ENCODE measurements around the gene TEX22.

Gene TEX22, protein sequence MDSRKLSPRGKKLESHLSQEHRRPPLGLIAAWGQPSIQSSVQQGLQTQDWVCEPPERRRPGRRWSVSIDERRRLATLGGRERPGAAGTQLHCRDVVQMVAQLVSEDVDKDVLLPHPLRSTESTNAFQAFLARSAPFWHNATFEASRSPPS

DNA sequence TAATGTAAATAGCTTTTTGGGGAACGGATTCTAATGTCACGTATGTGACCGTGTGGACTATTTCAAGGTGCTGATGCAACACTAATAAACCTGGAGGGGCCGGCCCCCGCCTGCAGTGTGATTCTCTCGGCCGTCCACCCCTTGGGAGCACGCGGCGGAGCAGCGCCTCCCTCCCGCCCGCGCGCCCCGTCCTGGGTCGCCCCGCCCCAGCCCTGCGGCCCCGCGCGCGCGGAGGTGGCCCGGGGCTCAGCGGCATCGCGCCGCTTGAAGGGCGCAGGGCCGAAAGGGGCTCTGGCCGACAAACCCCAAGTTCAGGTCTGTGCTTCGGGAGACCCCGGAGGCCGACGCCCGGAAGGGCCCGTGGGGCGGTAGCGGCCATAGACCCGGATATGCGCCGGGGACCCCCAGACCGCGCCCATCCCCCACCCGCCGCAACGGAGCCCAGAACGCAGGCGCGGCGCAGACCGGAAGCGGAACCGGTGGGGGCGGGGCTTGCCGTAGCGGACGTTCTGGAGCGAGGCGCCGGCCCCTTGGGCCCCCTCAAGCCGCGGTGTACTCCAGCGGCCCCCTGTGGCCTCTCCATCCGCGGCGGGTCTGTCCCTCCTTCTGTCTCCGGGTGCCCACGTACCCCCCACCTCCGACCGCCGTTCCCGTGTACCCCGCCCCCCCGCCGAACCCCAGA, at the start of gene TEX22:
Gene TEX22 (plus strand): TSS at position 495 of the 682 bp plus-strand sequence. CDS start 803 bp downstream, outside the sequence.
- DNase-seq (ENCODE audit: low spot score in 2 of 2): peak; percentile 71 to 95
- H3K4me1 ChIP-seq: peaks cover 11% of the 10 kb centered on the region
- H3K27me3 ChIP-seq (ENCODE audit: low read depth): no peaks in the 10 kb centered on the region
- peaks cover 8% of the 10 kb centered on the region; the same call in 1 of the 2 replicates for H3K9me3 ChIP-seq
- H3K4me3 ChIP-seq: peak within 1 kb of the TSS; percentile 58
- H3K36me3 ChIP-seq (replicated peaks): peaks cover 21% of the 10 kb centered on the region
- in situ Hi-C loops (cut with MboI; ENCODE audit: low sequenced_read_pairs): no loop called here

DNA sequence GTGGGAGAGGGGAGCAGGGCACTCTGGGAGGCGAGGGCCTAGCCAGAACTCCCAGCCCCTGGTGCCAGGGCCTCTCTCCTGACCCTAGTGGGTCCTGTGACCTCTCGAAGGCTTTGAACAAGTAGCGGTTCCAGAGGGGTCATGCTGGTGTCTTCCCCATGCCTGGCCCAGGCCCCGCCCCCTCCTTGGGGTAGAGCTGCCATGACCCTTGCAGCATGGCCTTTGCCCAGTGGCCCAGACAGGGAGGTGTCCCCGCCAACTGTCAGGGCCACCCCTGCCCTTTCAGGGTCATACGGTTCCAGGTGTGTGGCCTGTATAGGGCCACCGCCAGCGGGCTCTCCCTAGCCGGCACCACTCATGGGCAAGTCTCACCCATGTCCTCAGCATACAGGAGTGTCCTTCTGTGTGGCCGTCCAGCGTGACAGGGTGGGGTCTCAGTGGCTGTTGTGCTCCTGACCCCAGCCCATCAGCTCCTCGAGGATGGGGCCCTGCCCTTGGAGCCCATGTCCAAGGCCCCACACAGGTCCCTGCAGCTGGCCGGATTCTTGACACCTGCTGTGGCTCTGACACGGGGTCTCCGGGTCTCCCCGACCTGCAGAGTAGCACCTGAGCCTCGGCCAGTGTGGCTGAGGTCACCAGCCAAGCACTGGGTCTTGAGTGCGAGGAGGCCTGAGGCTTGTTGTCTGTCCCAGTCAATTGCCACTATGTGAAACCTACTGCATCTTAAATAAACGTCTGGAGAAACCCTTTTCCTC, 49.2 kb upstream of the TEX22 start:
- Histone ChIP-seq H3K27me3 (ENCODE audit: low read depth) (no peaks in the 10 kb centered on the region), H3K4me3 (no peak overlapping the region), H3K36me3 (replicated peaks) (no peaks in the 10 kb centered on the region), H3K4me1 (no peaks in the 10 kb centered on the region), H3K9me3 (no peaks in the 10 kb centered on the region; the same call in 1 of the 2 replicates)
- in situ Hi-C loops (cut with MboI; ENCODE audit: low sequenced_read_pairs): no loop called here
- no peak for DNase-seq (ENCODE audit: low spot score in 2 of 2)

DNA sequence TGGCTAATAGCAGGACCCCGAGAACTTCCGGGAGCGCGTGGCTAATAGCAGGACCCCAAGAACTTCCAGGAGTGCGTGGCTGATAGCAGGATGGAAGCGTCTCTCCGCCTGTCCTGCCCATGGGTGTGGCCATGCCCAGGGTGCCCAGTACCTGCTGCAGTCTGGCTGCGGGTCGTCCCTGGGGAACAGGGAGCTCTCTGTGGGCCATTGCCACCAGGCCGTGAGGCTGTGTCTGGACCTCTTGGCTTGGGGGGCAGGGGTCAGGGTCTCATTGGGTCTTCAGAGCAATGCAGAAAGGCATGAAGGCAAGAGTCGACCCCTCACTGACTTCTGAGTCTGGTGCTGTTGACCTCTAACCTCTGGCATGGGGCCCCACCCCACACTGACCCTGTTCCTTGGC, 48.3 kb upstream of the TEX22 start:
- in situ Hi-C loops (cut with MboI; ENCODE audit: low sequenced_read_pairs): no loop called here

DNA sequence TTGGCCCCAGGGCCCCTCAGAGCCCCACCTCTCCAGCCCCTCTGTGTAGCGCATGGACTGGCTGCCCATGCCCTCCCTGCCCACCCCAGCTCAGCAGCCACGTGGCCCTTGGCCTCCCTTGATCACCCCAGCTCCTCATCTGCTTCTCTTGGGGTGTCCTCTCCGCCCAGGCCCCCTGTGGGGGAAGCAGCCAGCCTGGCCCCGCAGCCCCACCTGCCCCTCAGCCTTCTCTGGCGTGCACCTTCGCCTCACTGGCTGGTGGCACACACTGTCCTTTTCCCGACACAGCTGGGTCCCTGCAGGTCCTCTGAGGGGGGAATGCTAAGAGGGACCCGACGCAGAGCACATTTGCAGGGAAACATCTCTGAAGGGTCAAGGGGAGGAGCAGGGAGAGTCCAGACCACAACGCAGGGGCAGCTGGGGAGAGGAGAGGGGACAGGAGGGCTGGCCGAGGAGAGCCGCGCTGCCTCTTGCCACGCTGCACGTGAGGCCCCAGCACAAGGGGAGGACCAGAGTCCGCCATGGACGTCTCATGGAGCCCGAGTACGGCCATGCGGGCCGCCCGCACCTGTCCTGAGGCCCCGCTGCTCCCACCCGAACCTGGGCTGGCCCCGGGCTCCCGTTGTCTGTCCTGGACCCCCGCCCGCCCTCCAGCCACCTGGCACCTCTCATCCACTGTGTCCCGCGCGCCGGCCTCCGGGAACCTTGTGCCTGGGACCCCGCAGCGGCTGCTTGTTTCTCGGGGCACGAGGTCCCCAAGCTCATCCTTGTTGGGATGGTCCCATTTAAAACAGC, 47.7 kb upstream of the TEX22 start:
- DNase-seq (ENCODE audit: low spot score in 2 of 2): no peak
- H3K27me3 ChIP-seq (ENCODE audit: low read depth): no peaks in the 10 kb centered on the region
- H3K4me1 ChIP-seq: no peaks in the 10 kb centered on the region
- in situ Hi-C loops (cut with MboI; ENCODE audit: low sequenced_read_pairs): no loop called here
- no peak overlapping the region for H3K4me3 ChIP-seq
- no peaks in the 10 kb centered on the region for H3K9me3 ChIP-seq
- H3K36me3 ChIP-seq (replicated peaks): no peaks in the 10 kb centered on the region

More for the DNA sequence above, 48.3 kb upstream of the TEX22 start:
- H3K9me3 ChIP-seq: no peaks in the 10 kb centered on the region; the same call in 1 of the 2 replicates
- no peaks in the 10 kb centered on the region for H3K27me3 ChIP-seq (ENCODE audit: low read depth)
- H3K36me3 ChIP-seq (replicated peaks): no peaks in the 10 kb centered on the region
- no peak for DNase-seq (ENCODE audit: low spot score in 2 of 2)
- no peak overlapping the region for H3K4me3 ChIP-seq
- no peaks in the 10 kb centered on the region for H3K4me1 ChIP-seq

DNA sequence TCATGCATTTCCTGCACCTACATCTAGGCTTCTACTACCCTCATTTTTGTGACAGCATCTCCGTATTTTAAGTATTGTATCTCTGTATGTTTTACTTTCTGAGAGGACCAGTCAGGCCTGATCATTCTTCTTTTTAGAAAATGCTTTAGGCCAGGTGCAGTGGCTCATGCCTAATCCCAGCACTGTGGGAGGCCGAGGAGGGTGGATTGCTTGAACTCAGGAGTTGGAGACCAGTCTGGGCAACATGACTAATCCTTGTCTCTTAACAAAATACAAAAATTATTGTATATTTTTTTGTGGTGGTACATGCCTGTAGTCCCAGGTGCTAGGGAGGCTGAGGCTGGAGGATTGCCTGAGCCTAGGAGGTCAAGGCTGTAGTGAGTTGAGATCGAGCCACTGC, 46.9 kb upstream of the TEX22 start:
- no peaks in the 10 kb centered on the region for H3K9me3 ChIP-seq
- no peak for DNase-seq (ENCODE audit: low spot score in 2 of 2)
- no peaks in the 10 kb centered on the region for H3K4me1 ChIP-seq
- H3K4me3 ChIP-seq: no peak overlapping the region
- no peaks in the 10 kb centered on the region for H3K27me3 ChIP-seq (ENCODE audit: low read depth)
- in situ Hi-C loops (cut with MboI; ENCODE audit: low sequenced_read_pairs): no loop called here
- no peaks in the 10 kb centered on the region for H3K36me3 ChIP-seq (replicated peaks)

DNA sequence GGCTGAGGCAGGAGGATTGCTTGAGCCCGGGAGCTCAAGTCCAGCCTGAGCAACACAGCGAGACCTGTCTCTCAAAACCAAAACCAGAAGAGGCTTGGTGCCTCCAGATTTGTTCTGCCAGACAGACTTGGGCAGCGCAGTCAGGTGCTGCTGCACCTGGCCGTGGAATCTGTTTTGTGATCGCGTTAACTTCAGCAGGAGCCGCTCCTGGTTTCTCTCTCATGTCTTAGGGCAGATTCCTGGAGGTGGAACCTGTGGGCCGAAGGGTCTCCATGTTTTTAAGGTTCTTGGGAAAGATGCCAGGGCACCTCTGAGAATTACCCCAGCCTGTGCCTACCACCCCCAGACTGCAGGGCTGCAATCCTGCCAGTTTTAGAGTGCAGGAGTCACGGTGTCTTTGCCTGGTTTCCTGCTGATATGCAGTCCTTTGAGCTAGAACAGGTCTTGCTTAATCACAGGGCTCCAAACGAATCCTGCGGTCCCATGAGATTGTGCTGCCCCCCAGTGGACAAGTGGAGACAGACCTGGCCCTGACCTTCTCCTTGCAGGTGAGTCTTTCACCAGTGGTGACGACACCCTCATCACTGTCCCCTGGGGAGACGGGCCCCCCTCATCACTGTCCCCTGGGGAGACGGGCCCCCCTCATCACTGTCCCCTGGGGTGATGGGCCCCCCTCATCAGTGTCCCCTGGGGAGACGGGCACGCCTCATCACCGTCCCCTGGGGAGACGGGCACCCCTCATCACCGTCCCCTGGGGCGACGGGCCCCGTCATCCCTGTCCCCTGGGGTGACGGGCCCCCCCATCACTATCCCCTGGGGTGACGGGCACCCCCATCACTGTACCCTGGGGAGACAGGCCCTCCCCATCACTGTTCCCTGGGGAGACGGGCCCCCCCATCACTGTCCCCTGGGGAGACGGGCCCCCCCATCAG, 46.2 kb upstream of the TEX22 start:
- peak; percentile 73 to 92 for DNase-seq (ENCODE audit: low spot score in 2 of 2)
- no peaks in the 10 kb centered on the region for H3K4me1 ChIP-seq
- H3K36me3 ChIP-seq (replicated peaks): no peaks in the 10 kb centered on the region
- no peak overlapping the region for H3K4me3 ChIP-seq
- H3K27me3 ChIP-seq (ENCODE audit: low read depth): no peaks in the 10 kb centered on the region
- in situ Hi-C loops (cut with MboI; ENCODE audit: low sequenced_read_pairs): no loop called here
- no peaks in the 10 kb centered on the region for H3K9me3 ChIP-seq

DNA sequence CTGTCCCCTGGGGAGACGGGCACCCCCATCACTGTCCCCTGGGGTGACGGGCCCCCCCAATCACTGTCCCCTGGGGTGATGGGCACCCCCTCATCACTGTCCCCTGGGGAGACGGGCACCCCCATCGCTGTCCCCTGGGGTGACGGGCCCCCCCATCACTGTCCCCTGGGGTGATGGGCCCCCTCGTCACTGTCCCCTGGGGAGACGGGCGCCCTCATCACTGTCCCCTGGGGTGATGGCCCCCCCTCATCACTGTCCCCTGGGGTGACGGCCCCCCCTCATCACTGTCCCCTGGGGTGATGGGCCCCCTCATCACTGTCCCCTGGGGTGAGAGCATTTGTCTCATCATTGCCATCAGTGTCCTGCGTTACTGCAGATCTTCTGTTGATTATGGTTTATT, 45.2 kb upstream of the TEX22 start:
- Histone ChIP-seq H3K27me3 (ENCODE audit: low read depth) (no peaks in the 10 kb centered on the region), H3K4me1 (no peaks in the 10 kb centered on the region), H3K36me3 (replicated peaks) (no peaks in the 10 kb centered on the region), H3K4me3 (no peak overlapping the region), H3K9me3 (no peaks in the 10 kb centered on the region)
- in situ Hi-C loops (cut with MboI; ENCODE audit: low sequenced_read_pairs): no loop called here
- no peak for DNase-seq (ENCODE audit: low spot score in 2 of 2)

DNA sequence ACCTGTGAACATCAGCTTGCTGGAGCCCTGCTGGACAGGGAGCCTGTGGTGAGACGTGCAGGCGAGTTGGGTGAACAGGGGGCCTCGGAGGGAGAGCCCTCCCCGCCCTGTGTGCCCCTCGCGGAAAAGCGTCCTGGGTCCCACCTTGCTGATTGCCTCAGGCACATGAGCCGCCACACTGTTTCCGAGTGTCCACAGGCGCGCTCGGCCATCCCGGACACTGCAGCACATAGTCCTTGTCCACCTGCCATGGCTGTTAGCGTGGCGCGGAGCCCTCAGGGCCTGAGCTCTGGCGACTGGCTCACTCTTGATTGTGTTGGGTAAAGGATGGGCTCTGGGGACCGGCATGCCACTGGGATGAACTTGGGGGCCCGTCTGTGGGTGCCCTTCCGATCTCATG, 43.8 kb upstream of the TEX22 start:
- Histone ChIP-seq H3K36me3 (replicated peaks) (no peaks in the 10 kb centered on the region), H3K4me3 (no peak overlapping the region), H3K9me3 (no peaks in the 10 kb centered on the region), H3K27me3 (ENCODE audit: low read depth) (no peaks in the 10 kb centered on the region), H3K4me1 (no peaks in the 10 kb centered on the region)
- in situ Hi-C loops (cut with MboI; ENCODE audit: low sequenced_read_pairs): no loop called here
- DNase-seq (ENCODE audit: low spot score in 2 of 2): no peak

DNA sequence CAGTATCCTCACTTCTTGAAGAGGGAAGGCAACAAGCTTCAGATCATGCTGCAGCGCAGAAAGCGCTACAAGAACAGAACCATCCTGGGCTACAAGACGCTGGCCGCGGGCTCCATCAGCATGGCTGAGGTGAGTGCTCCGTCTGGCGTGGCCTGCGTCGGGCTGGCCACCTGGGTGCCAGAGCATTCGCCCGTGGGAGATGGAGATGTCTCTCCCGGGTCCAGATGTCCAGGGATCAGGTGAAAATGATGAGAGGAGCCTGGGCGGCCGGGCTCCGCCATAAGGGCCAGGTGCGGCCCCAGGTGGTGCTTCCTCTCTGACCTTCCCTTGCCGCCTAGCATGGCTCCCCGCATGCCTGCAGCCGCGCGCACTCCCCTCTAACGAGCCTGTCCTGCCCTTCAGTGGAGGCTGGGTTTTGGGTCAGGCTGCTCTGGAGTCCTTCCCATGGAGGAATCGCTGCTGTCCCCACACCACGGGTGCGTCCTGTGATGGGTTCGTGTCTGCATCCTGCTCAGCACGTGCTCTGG, 43.2 kb upstream of the TEX22 start:
- in situ Hi-C loops (cut with MboI; ENCODE audit: low sequenced_read_pairs): no loop called here
- H3K4me3 ChIP-seq: no peak overlapping the region
- DNase-seq (ENCODE audit: low spot score in 2 of 2): no peak
- H3K9me3 ChIP-seq: no peaks in the 10 kb centered on the region
- no peaks in the 10 kb centered on the region for H3K27me3 ChIP-seq (ENCODE audit: low read depth)
- H3K4me1 ChIP-seq: no peaks in the 10 kb centered on the region
- no peaks in the 10 kb centered on the region for H3K36me3 ChIP-seq (replicated peaks)

DNA sequence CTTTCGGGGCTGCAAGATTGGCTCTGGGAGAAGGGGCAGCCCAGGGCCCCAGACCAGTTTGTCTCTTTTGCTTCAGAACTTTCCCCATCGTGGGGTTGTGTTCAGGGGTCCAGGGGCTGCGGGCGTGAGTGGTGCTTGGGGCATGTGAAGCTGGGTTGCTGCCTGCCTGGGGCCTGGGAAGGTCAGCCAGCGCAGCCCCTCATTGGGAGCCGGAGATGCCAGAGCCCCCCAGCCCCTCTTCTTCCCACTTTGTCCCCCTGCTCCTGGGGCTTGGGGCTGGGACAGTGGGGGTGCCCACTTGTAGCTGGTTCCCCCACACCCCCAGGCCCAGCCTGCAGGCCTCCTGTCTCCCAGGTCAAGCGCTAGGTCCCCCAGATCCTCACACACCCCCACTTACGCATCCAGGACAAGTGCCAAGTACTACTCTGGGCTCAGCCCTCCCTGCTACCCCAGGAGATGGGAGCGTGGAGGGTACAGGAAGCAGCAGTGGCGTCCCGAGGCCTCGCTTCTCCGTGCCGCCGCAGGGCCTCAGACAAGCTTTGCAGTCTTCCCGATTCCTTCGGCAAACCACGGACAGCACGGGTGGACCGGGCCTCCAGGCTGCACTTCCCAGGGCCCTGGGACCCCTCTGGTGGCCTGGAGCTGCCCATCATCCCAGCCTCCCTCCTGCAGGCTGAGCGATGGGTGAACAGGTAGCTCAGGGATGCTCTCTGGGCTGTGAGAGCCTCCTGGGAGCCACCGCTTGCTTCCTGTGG, 42.3 kb upstream of the TEX22 start:
- no peaks in the 10 kb centered on the region for H3K9me3 ChIP-seq
- in situ Hi-C loops (cut with MboI; ENCODE audit: low sequenced_read_pairs): no loop called here
- no peak for DNase-seq (ENCODE audit: low spot score in 2 of 2)
- no peak overlapping the region for H3K4me3 ChIP-seq
- peaks cover 4% of the 10 kb centered on the region; the same call in 1 of the 2 replicates for H3K36me3 ChIP-seq (replicated peaks)
- no peaks in the 10 kb centered on the region for H3K4me1 ChIP-seq
- no peaks in the 10 kb centered on the region for H3K27me3 ChIP-seq (ENCODE audit: low read depth)

DNA sequence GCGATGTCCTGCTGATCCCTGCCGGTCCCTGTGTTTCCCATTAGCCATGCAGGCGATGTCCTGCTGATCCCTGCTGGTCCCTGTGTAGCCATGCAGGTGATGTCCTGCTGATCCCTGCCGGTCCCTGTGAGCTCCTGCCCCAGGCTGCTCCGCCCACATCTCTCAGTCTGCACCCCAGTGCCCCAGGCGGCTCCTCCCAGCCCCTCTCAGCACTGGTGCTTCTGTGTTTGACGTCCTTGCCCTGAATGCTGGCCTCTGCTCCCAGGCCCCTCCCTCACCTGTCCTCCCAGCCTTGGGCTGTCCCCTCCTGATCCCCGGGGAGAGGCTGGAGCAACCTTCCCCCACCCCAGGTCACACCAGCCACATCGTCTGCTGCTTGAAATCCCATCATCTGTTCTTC, 41.4 kb upstream of the TEX22 start:
- H3K9me3 ChIP-seq: no peaks in the 10 kb centered on the region
- H3K36me3 ChIP-seq (replicated peaks): peaks cover 4% of the 10 kb centered on the region; the same call in 1 of the 2 replicates
- no peaks in the 10 kb centered on the region for H3K27me3 ChIP-seq (ENCODE audit: low read depth)
- no peak overlapping the region for H3K4me3 ChIP-seq
- in situ Hi-C loops (cut with MboI; ENCODE audit: low sequenced_read_pairs): no loop called here
- no peak for DNase-seq (ENCODE audit: low spot score in 2 of 2)
- no peaks in the 10 kb centered on the region for H3K4me1 ChIP-seq

DNA sequence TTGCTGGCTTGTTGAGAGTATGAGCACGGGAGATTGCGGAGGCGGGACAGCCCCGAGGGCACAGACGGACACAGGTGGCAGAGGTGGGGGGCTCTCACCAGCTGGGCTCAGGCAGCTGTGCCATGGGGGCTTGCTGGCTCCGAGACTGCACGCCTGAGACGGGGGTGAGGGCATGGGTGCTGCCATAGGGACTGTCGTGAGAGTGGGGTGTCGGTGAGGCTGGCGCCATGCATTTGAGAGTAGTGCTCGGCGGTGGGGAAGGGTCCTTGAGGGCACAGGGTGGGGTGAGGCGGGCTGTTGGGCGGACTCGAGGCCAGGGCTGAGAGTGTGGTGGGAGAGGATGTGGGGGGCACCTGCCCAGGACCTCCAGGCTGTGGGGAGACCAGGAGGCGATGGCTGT, 40.7 kb upstream of the TEX22 start:
- H3K4me3 ChIP-seq: no peak overlapping the region
- no peaks in the 10 kb centered on the region for H3K4me1 ChIP-seq
- peaks cover 4% of the 10 kb centered on the region; the same call in 1 of the 2 replicates for H3K36me3 ChIP-seq (replicated peaks)
- H3K27me3 ChIP-seq (ENCODE audit: low read depth): no peaks in the 10 kb centered on the region
- no peaks in the 10 kb centered on the region for H3K9me3 ChIP-seq
- in situ Hi-C loops (cut with MboI; ENCODE audit: low sequenced_read_pairs): no loop called here
- no peak for DNase-seq (ENCODE audit: low spot score in 2 of 2)

All from HAP-1 (cell line).